Liver (tissue), 9 donors: ENCODE data around the gene EME1. TPM values are rescaled to one million over a fixed set of nuclear protein-coding genes. Genes with fewer than 3 reads are reported as not detected.
A peak's percentile ranks its signal among the peaks of the same experiment; 100 is the strongest.

Source experiments
- DNase-seq: peaks from one replicate; pipeline ENCODE4 v3.0.0-alpha.2; 2017; ENCODE audit warnings: low spot score
- H3K27ac ChIP-seq, 2 donors: one replicate each; pipeline ENCODE4 v1.7.0; 2013; ENCODE audit warnings: inconsistent platforms in 2 of 2, low read length in 2 of 2, control low read depth in 1 of 2, low read depth in 1 of 2, mild to moderate bottlenecking in 1 of 2
- H3K27me3 ChIP-seq, 4 donors: one replicate each; pipeline versions ENCODE4 v1.6.1 to v1.7.0; 2013; ENCODE audit warnings: low read length in 3 of 4, inconsistent platforms in 1 of 4, mild to moderate bottlenecking in 1 of 4, moderate library complexity in 1 of 4; ENCODE audit not compliant: control insufficient read depth in 4 of 4, insufficient read depth in 4 of 4
- H3K36me3 ChIP-seq, 4 donors: one replicate each; pipeline versions ENCODE4 v1.6.1 to v1.7.0; 2013; ENCODE audit warnings: low read length in 3 of 4, mild to moderate bottlenecking in 3 of 4, low read depth in 1 of 4, moderate library complexity in 1 of 4; ENCODE audit not compliant: control insufficient read depth in 4 of 4, insufficient read depth in 3 of 4
- H3K4me1 ChIP-seq, 4 donors: one replicate each; pipeline versions ENCODE4 v1.6.1 to v1.7.0; 2013; ENCODE audit warnings: low read length in 3 of 4, mild to moderate bottlenecking in 3 of 4, moderate library complexity in 1 of 4; ENCODE audit not compliant: control insufficient read depth in 4 of 4, insufficient read depth in 4 of 4
- H3K4me3 ChIP-seq, 3 donors: one replicate each; pipeline versions ENCODE4 v1.6.1 to v1.7.0; 2013; ENCODE audit warnings: low read length in 3 of 3, control low read depth in 1 of 3, low read depth in 1 of 3, mild to moderate bottlenecking in 1 of 3
- H3K9ac ChIP-seq, 2 donors: one replicate each; pipeline ENCODE4 v1.7.0; 2013; ENCODE audit warnings: low read length in 2 of 2, mild to moderate bottlenecking in 2 of 2, moderate library complexity in 2 of 2, control low read depth in 1 of 2, low read depth in 1 of 2
- H3K9me3 ChIP-seq, 4 donors: one replicate each; pipeline versions ENCODE4 v1.6.1 to v1.7.0; 2013; ENCODE audit warnings: low read length in 3 of 4; ENCODE audit not compliant: control insufficient read depth in 4 of 4
- EGR1 ChIP-seq, 2 donors: IDR thresholded peaks; 2 replicates each; pipeline ENCODE4 v1.6.1; 2016 to 2018; ENCODE audit warnings: antibody characterized with exemption in 2 of 2, low read depth in 2 of 2
- FOXA1 ChIP-seq: IDR thresholded peaks from 2 replicates; pipeline ENCODE4 v1.6.1; 2016; ENCODE audit warnings: antibody characterized with exemption
- FOXA2 ChIP-seq: IDR thresholded peaks from 2 replicates; pipeline ENCODE4 v1.6.1; 2016; ENCODE audit warnings: antibody characterized with exemption
- HNF4A ChIP-seq, 2 donors: conservative IDR thresholded peaks; 2 replicates each; pipeline ENCODE4 v1.6.1; 2016; ENCODE audit warnings: antibody characterized with exemption in 2 of 2, mild to moderate bottlenecking in 2 of 2
- HNF4G ChIP-seq: IDR thresholded peaks from 2 replicates; pipeline ENCODE4 v1.6.1; 2016; ENCODE audit warnings: antibody characterized with exemption
- JUND ChIP-seq, 2 donors: IDR thresholded peaks; 2 replicates each; pipeline ENCODE4 v1.6.1; 2016; ENCODE audit warnings: antibody characterized with exemption in 2 of 2
- NR2F2 ChIP-seq: IDR thresholded peaks from 2 replicates; pipeline ENCODE4 v1.6.1; 2016; ENCODE audit warnings: antibody characterized with exemption
- RAD21 ChIP-seq, 2 donors: IDR thresholded peaks; 2 replicates each; pipeline ENCODE4 v1.6.1; 2016; ENCODE audit warnings: antibody characterized with exemption in 2 of 2, mild to moderate bottlenecking in 2 of 2
- SP1 ChIP-seq: IDR thresholded peaks from 2 replicates; pipeline ENCODE4 v1.6.1; 2018; ENCODE audit warnings: antibody characterized with exemption, mild to moderate bottlenecking
- YY1 ChIP-seq: IDR thresholded peaks from 2 replicates; pipeline ENCODE4 v1.6.1; 2016; ENCODE audit warnings: antibody characterized with exemption, mild to moderate bottlenecking
- WGBS: extraction: QIAGEN DNeasy Blood & Tissue Kit; methylation state at CpG from one replicate; pipeline ENCODE4 v1.1.7; 2013; 5-methylcytosine and 5-hydroxymethylcytosine counted together
- polyA plus RNA-seq, 2 donors: library from polyadenylated mRNA; stranded (reverse) in 1 of 2; unstranded in 1 of 2; fragments of 200-250 nt in 1 of 2; fragments of >200 nt in 1 of 2; fragmentation: Nextera tagmentation in 1 of 2; extraction: Ambion mirVana in 1 of 2; gene quantifications; one replicate each; pipeline versions ENCODE4 v1.2.1 to v1.2.3, GENCODE V29; 2013 to 2015
- total RNA-seq, 2 donors: library from RNA; depleted of rRNA; stranded (reverse); fragments of >200 nt; gene quantifications; one replicate each; pipeline ENCODE4 v1.2.3, GENCODE V29; 2014
- TF ChIP-seq, protein P1 (sequence below): fragments of 150-350 bp; IDR thresholded peaks from 2 replicates; pipeline ENCODE4 v1.5.1; 2017; ENCODE audit warnings: improper control_type of control experiment, low read depth, low read length; ENCODE audit not compliant: missing input control
- TF ChIP-seq, protein P2 (sequence below): IDR thresholded peaks from 2 replicates; pipeline ENCODE4 v1.6.1; 2016; ENCODE audit warnings: antibody characterized with exemption
- TF ChIP-seq, protein P3 (sequence below): IDR thresholded peaks from 2 replicates; pipeline ENCODE4 v1.6.1; 2016; ENCODE audit warnings: antibody characterized with exemption, mild to moderate bottlenecking
- TF ChIP-seq, protein P4 (sequence below): IDR thresholded peaks from 2 replicates; pipeline ENCODE4 v1.6.1; 2016; ENCODE audit warnings: antibody characterized with exemption
- TF ChIP-seq, protein P5 (sequence below): IDR thresholded peaks from 2 replicates; pipeline ENCODE4 v1.6.1; 2016; ENCODE audit warnings: antibody characterized with exemption
- donor health status: healthy.
- donor health status: healthy.
- donor health status: healthy.
- donor health status: healthy.
- donor health status: healthy.

The EME1 gene
- total and polyA plus RNA-seq, 4 donors, result 0.08 to 3.4 (median 0.35) TPM

DNA sequence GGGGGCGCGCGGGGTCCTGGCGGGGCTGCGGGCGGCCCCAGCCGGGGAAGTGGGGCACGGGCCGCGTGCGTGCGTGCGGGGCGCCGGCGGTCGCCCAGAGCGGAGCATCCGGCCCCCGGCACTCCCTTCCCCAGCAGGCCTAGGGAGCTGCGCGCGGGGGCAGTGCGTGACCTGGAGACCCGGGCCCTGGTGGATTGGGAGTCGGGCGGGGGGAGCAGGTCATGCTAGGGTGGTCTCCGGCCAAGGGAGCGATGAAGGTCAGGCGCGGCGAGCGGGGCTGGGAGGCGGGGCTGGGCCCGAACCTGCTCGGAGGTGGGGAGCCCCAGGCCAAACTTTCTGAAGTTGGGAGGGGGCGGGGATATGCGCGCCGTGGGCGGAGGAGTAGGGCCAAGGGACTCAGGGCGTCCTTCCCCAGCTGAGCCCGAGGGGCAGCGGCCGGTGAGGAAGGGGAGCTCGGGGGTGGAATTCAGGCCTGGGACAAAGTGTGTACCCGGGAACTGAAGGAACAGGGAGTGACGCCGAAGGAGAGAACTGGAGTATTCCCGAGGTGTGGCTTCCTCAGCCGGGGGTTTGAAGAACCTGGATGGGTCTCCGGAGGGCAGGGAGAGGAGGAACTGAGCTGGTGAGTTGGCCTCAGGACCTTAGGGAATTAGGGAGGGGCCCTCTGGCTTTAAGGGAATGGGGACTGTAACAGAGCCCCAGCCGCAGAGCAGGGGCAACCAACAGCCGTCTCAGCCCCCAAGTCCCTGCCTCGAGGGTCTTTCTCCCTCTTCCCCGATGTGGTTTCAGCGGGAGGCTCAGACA is 26.5 kb upstream of the EME1 start:
- H3K4me3 ChIP-seq, result peak overlapping the region; percentile 58 to 92 (median 75)
- H3K36me3 ChIP-seq, result no peaks in the 10 kb centered on the region
- WGBS, result 3% methylated on average over 57 of the region's 57 CpGs
- no peaks in the 10 kb centered on the region for H3K27me3 ChIP-seq
- TF ChIP-seq, protein P1, sequence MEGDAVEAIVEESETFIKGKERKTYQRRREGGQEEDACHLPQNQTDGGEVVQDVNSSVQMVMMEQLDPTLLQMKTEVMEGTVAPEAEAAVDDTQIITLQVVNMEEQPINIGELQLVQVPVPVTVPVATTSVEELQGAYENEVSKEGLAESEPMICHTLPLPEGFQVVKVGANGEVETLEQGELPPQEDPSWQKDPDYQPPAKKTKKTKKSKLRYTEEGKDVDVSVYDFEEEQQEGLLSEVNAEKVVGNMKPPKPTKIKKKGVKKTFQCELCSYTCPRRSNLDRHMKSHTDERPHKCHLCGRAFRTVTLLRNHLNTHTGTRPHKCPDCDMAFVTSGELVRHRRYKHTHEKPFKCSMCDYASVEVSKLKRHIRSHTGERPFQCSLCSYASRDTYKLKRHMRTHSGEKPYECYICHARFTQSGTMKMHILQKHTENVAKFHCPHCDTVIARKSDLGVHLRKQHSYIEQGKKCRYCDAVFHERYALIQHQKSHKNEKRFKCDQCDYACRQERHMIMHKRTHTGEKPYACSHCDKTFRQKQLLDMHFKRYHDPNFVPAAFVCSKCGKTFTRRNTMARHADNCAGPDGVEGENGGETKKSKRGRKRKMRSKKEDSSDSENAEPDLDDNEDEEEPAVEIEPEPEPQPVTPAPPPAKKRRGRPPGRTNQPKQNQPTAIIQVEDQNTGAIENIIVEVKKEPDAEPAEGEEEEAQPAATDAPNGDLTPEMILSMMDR, result no peak
- TF ChIP-seq FOXA1, result no peak
- no peak for TF ChIP-seq HNF4G
- TF ChIP-seq, protein P2, sequence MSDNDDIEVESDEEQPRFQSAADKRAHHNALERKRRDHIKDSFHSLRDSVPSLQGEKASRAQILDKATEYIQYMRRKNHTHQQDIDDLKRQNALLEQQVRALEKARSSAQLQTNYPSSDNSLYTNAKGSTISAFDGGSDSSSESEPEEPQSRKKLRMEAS, result no peak
- TF ChIP-seq FOXA2, result no peak
- TF ChIP-seq, protein P3, sequence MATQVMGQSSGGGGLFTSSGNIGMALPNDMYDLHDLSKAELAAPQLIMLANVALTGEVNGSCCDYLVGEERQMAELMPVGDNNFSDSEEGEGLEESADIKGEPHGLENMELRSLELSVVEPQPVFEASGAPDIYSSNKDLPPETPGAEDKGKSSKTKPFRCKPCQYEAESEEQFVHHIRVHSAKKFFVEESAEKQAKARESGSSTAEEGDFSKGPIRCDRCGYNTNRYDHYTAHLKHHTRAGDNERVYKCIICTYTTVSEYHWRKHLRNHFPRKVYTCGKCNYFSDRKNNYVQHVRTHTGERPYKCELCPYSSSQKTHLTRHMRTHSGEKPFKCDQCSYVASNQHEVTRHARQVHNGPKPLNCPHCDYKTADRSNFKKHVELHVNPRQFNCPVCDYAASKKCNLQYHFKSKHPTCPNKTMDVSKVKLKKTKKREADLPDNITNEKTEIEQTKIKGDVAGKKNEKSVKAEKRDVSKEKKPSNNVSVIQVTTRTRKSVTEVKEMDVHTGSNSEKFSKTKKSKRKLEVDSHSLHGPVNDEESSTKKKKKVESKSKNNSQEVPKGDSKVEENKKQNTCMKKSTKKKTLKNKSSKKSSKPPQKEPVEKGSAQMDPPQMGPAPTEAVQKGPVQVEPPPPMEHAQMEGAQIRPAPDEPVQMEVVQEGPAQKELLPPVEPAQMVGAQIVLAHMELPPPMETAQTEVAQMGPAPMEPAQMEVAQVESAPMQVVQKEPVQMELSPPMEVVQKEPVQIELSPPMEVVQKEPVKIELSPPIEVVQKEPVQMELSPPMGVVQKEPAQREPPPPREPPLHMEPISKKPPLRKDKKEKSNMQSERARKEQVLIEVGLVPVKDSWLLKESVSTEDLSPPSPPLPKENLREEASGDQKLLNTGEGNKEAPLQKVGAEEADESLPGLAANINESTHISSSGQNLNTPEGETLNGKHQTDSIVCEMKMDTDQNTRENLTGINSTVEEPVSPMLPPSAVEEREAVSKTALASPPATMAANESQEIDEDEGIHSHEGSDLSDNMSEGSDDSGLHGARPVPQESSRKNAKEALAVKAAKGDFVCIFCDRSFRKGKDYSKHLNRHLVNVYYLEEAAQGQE, result no peak
- no peak for TF ChIP-seq EGR1 (IDR thresholded peaks at IDR 0.05; ENCODE audit: low read depth in 2 of 2)
- no peak for TF ChIP-seq JUND (IDR thresholded peaks at IDR 0.05)
- TF ChIP-seq SP1, result no peak
- TF ChIP-seq, protein P4, sequence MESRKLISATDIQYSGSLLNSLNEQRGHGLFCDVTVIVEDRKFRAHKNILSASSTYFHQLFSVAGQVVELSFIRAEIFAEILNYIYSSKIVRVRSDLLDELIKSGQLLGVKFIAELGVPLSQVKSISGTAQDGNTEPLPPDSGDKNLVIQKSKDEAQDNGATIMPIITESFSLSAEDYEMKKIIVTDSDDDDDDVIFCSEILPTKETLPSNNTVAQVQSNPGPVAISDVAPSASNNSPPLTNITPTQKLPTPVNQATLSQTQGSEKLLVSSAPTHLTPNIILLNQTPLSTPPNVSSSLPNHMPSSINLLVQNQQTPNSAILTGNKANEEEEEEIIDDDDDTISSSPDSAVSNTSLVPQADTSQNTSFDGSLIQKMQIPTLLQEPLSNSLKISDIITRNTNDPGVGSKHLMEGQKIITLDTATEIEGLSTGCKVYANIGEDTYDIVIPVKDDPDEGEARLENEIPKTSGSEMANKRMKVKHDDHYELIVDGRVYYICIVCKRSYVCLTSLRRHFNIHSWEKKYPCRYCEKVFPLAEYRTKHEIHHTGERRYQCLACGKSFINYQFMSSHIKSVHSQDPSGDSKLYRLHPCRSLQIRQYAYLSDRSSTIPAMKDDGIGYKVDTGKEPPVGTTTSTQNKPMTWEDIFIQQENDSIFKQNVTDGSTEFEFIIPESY, result no peak
- no peak for TF ChIP-seq NR2F2
- TF ChIP-seq HNF4A (conservative IDR thresholded peaks at IDR 0.05), result no peak
- no peak for TF ChIP-seq RAD21 (IDR thresholded peaks at IDR 0.05)
- no peak for TF ChIP-seq YY1
- TF ChIP-seq, protein P5, sequence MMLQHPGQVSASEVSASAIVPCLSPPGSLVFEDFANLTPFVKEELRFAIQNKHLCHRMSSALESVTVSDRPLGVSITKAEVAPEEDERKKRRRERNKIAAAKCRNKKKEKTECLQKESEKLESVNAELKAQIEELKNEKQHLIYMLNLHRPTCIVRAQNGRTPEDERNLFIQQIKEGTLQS, result no peak
- H3K9ac ChIP-seq, result peak overlapping the region in 1 of 2 donors; percentile 10
- H3K9me3 ChIP-seq, result no peaks in the 10 kb centered on the region
- H3K27ac ChIP-seq, result no peak overlapping the region
- H3K4me1 ChIP-seq, result peaks cover 6 to 17% (median 11%) of the 10 kb centered on the region in 4 donors
- DNase-seq, result no peak
